22Rv1 (cell line): ENCODE data around the gene ADAMTS16.

Source experiments
- CTCF ChIP-seq: fragments of 450-650 bp; IDR thresholded peaks from 2 replicates; pipeline ENCODE4 v1.5.1; 2017; ENCODE audit warnings: mild to moderate bottlenecking
- ZFX ChIP-seq: fragments of 450-650 bp; IDR thresholded peaks from 2 replicates; pipeline ENCODE4 v1.6.1; 2017; ENCODE audit warnings: antibody characterized with exemption, borderline replicate concordance

- no peak for TF ChIP-seq CTCF
- no peak for TF ChIP-seq ZFX
These were observed 117.2 kb downstream of the ADAMTS16 start for GRCh38 chr5:5257353-5257752.
